GM19395 (cell line): ENCODE results near the gene KANK2.

ENCODE experiments used
- ATAC-seq: cut with Tn5 transposase; IDR thresholded peaks from one replicate; pipeline ENCODE4 v1.9.1; 2021; ENCODE audit warnings: mild to moderate bottlenecking, moderate library complexity; ENCODE audit not compliant: unreplicated experiment

KANK2 gene

GRCh38 chr19:11197291-11198174, at the start of gene KANK2:
Gene KANK2, minus strand, starts transcription at chr19:11197545. Its CDS starts 3,034 bp downstream, at chr19:11194511.
- ATAC-seq: peak; percentile 67

GRCh38 chr19:11246941-11247340, 49.6 kb upstream of the KANK2 start:
- ATAC-seq: no peak

GRCh38 chr19:11244846-11245589, 47.7 kb upstream of the KANK2 start:
- no peak for ATAC-seq

GRCh38 chr19:11243798-11244169, 46.4 kb upstream of the KANK2 start:
- ATAC-seq: no peak

- ATAC-seq: no peak
Measured at GRCh38 chr19:11242864-11243797, 45.8 kb upstream of the KANK2 start.

GRCh38 chr19:11242025-11242424, 44.7 kb upstream of the KANK2 start:
- ATAC-seq: no peak

GRCh38 chr19:11240008-11240444, 42.7 kb upstream of the KANK2 start:
- ATAC-seq: no peak

GRCh38 chr19:11239377-11240000, 42.1 kb upstream of the KANK2 start, which contains the start of gene ANGPTL8:
Gene ANGPTL8, plus strand, starts transcription at chr19:11239619. Its CDS starts 19 bp downstream, at chr19:11239638.
- ATAC-seq: no peak

- no peak for ATAC-seq
Measured at GRCh38 chr19:11238781-11239376, 41.5 kb upstream of the KANK2 start.

- no peak for ATAC-seq
Measured at GRCh38 chr19:11238041-11238440, 40.7 kb upstream of the KANK2 start.

- ATAC-seq: no peak
Measured at GRCh38 chr19:11237321-11237720, 40.0 kb upstream of the KANK2 start.

GRCh38 chr19:11236324-11237301, 39.3 kb upstream of the KANK2 start:
- ATAC-seq: no peak

- ATAC-seq: no peak
Measured at GRCh38 chr19:11234486-11235075, 37.2 kb upstream of the KANK2 start.

GRCh38 chr19:11233073-11233472, 35.7 kb upstream of the KANK2 start:
- ATAC-seq: no peak

- ATAC-seq: no peak
Measured at GRCh38 chr19:11232555-11232954, 35.2 kb upstream of the KANK2 start.

- ATAC-seq: no peak
Measured at GRCh38 chr19:11230621-11231386, 33.5 kb upstream of the KANK2 start.

GRCh38 chr19:11227195-11227886, 30.0 kb upstream of the KANK2 start:
- ATAC-seq: no peak
